Mucosa of descending colon (tissue), 3 donors: ENCODE data around the gene MCC. TPM values are rescaled to one million over a fixed set of nuclear protein-coding genes. Genes with fewer than 3 reads are reported as not detected.

Experiments
- ATAC-seq: fragments of 200-7000 bp; cut with Tn5 transposase; one replicate; pipeline ENCODE4 v1.9.1; 2020; ENCODE audit warnings: mild to moderate bottlenecking, moderate library complexity
- DNase-seq, 3 donors: peaks; one replicate each; pipeline ENCODE4 v3.0.0-alpha.2; 2020
- H3K36me3 ChIP-seq: fragments of 200-600 bp; one replicate; pipeline ENCODE4 v1.8.0; 2021; ENCODE audit warnings: low read depth, mild to moderate bottlenecking
- H3K4me1 ChIP-seq: fragments of 200-600 bp; one replicate; pipeline ENCODE4 v1.8.0; 2021; ENCODE audit warnings: low read depth, mild to moderate bottlenecking
- H3K4me3 ChIP-seq: fragments of 200-600 bp; one replicate; pipeline ENCODE4 v1.8.0; 2021; ENCODE audit warnings: mild to moderate bottlenecking
- H3K9me3 ChIP-seq: fragments of 200-600 bp; one replicate; pipeline ENCODE4 v1.8.0; 2021; ENCODE audit warnings: mild to moderate bottlenecking
- CTCF ChIP-seq: fragments of 200-600 bp; IDR thresholded peaks from one replicate; pipeline ENCODE4 v1.8.0; 2022; ENCODE audit warnings: antibody characterized with exemption, mild to moderate bottlenecking
- intact Hi-C, 2 donors: fragments of 100-400 bp; cut with DNase I in 1 of 2; cut with micrococcal nuclease in 1 of 2; formaldehyde crosslinking; loops; one replicate each; pipeline versions ENCODE4 v1.11.0 to v1.11.1; 2022; cut with DNase I, micrococcal nuclease
- total RNA-seq, 3 donors: library from RNA; stranded (reverse); fragmentation: NEBNext Ultra II Directional in 2 of 3; extraction: Animal tissue kit (Norgen Biotek cat#: 25700) in 2 of 3; gene quantifications; one replicate each; pipeline versions ENCODE4 v1.2.1 to v1.2.4, GENCODE V29; 2021 to 2023
- donor health status: DM: no; HTN: no; CAD: no; lungs with moderate emphysema.
- donor health status: DM: no; HTN: no; CAD: no.
- donor health status: DM: no; HTN: yes; CAD: no.

The MCC gene
- total RNA-seq, 3 donors from 2014 or later: 1.5 to 7.4 (median 4.4) TPM

GRCh38 chr5:113024076-113024697 is 464.1 kb downstream of the MCC start:
- Histone ChIP-seq H3K4me1 (no peaks in the 10 kb centered on the region), H3K9me3 (no peaks in the 10 kb centered on the region), H3K4me3 (no peak overlapping the region), H3K36me3 (no peaks in the 10 kb centered on the region)
- TF ChIP-seq CTCF: no peak
- no peak for ATAC-seq
- DNase-seq: no peak
- intact Hi-C loops: no loop called here

GRCh38 chr5:113022661-113023060 is 465.6 kb downstream of the MCC start:
- no peaks in the 10 kb centered on the region for H3K36me3 ChIP-seq
- ATAC-seq (peak; percentile 79), DNase-seq (no peak)
- no peaks in the 10 kb centered on the region for H3K9me3 ChIP-seq
- no peak for TF ChIP-seq CTCF
- intact Hi-C loops: no loop called here
- no peaks in the 10 kb centered on the region for H3K4me1 ChIP-seq
- H3K4me3 ChIP-seq: no peak overlapping the region

- ATAC-seq (peak; percentile 57), DNase-seq (peak in 1 of 3 donors; percentile 24)
- no peak for TF ChIP-seq CTCF
- intact Hi-C loops: no loop called here
- no peaks in the 10 kb centered on the region for H3K4me1 ChIP-seq
- H3K4me3 ChIP-seq: no peak overlapping the region
- no peaks in the 10 kb centered on the region for H3K9me3 ChIP-seq
- H3K36me3 ChIP-seq: no peaks in the 10 kb centered on the region
These were observed 467.6 kb downstream of the MCC start for GRCh38 chr5:113020461-113021273.

GRCh38 chr5:113017881-113018635 is 470.2 kb downstream of the MCC start:
- ATAC-seq (no peak), DNase-seq (no peak)
- H3K4me1 ChIP-seq: no peaks in the 10 kb centered on the region
- H3K9me3 ChIP-seq: no peaks in the 10 kb centered on the region
- H3K36me3 ChIP-seq: no peaks in the 10 kb centered on the region
- intact Hi-C loops: no loop called here
- TF ChIP-seq CTCF: no peak
- H3K4me3 ChIP-seq: no peak overlapping the region

- no peak overlapping the region for H3K4me3 ChIP-seq
- ATAC-seq: no peak
- H3K36me3 ChIP-seq: peaks cover 7% of the 10 kb centered on the region
- intact Hi-C loops: no loop called here
- no peaks in the 10 kb centered on the region for H3K9me3 ChIP-seq
- no peak for TF ChIP-seq CTCF
- DNase-seq: no peak
- H3K4me1 ChIP-seq: no peaks in the 10 kb centered on the region
These were observed 482.8 kb downstream of the MCC start for GRCh38 chr5:113005454-113005853.
